HuH-7.5 (cell line): Measurements from ENCODE around the gene MEN1.

Experiments used
- DNase-seq: peaks from one replicate; pipeline ENCODE4 v3.0.0; 2011; ENCODE audit warnings: low spot score

MEN1 gene

GRCh38 chr11:64832467-64833197, 22.3 kb upstream of the MEN1 start:
- DNase-seq, result no peak

- DNase-seq, result no peak
Observed at GRCh38 chr11:64831411-64831891, 21.1 kb upstream of the MEN1 start.

- DNase-seq, result no peak
Observed at GRCh38 chr11:64829536-64830251, 19.3 kb upstream of the MEN1 start.

GRCh38 chr11:64827451-64827839, 17.1 kb upstream of the MEN1 start:
- DNase-seq, result no peak

- DNase-seq, result no peak
Observed at GRCh38 chr11:64826578-64827450, 16.5 kb upstream of the MEN1 start.

GRCh38 chr11:64826062-64826461, 15.7 kb upstream of the MEN1 start:
- DNase-seq, result no peak

GRCh38 chr11:64823568-64824119, 13.3 kb upstream of the MEN1 start:
- DNase-seq, result no peak

- no peak for DNase-seq
Observed at GRCh38 chr11:64817476-64817875, 7.1 kb upstream of the MEN1 start.

- DNase-seq, result peak; percentile 48
Observed at GRCh38 chr11:64815433-64815832, 5.1 kb upstream of the MEN1 start.

GRCh38 chr11:64814712-64815187, 4.4 kb upstream of the MEN1 start:
- no peak for DNase-seq

GRCh38 chr11:64813826-64814225, 3.5 kb upstream of the MEN1 start:
- no peak for DNase-seq

GRCh38 chr11:64810891-64811272, 531 bp upstream of the MEN1 start:
- DNase-seq, result no peak

- DNase-seq, result peak; percentile 56
Observed at GRCh38 chr11:64809781-64810241, 540 bp downstream of the MEN1 start.

- DNase-seq, result no peak
Observed at GRCh38 chr11:64805481-64805880, 4.9 kb downstream of the MEN1 start.

- no peak for DNase-seq
Observed at GRCh38 chr11:64804346-64805210, 5.8 kb downstream of the MEN1 start.

- no peak for DNase-seq
Observed at GRCh38 chr11:64803846-64804345, 6.5 kb downstream of the MEN1 start.

- peak; percentile 94 for DNase-seq
Observed at GRCh38 chr11:64803158-64803845, 7.0 kb downstream of the MEN1 start, which contains the start of gene MAP4K2. MAP4K2 (minus strand) TSS chr11:64803214; CDS start chr11:64803149, 65 bp downstream.

- no peak for DNase-seq
Observed at GRCh38 chr11:64802370-64803157, 7.8 kb downstream of the MEN1 start.
